ENCODE measurements around the gene MCC.

Gene MCC

DNA sequence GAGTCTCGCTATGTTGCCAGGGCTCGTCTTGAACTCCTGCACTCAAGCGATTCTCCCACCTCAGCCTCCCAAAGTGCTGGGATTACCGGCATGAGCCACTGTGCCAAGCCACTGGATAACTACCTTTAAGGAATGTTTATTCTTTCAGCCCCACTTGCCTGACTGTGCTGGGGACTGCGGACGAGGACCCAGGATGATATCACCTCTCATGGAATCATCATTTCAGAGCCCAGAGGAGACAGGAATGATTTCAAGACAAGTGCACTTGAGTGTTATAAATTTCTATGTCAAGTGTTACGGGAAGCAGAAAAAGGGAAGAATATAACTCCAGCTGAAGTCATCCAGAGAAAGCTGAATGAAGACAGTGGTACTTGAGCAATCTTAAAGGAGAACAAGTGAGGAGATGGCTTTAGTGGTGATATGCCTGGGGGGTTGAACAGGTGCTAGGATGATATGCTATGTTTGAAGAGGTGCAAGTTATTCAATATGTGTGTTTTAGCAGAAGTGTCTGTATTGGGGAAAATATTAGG lies 402.3 kb downstream of the MCC start:
- Histone ChIP-seq H3K9me3 (ENCODE audit: insufficient read depth, low read depth, low read length) (no peaks in the 10 kb centered on the region), H2AK5ac (ENCODE audit: low read length) (no peak overlapping the region), H3K79me2 (ENCODE audit: control insufficient read depth, insufficient read depth, low read length, poor library complexity) (peaks cover 1% of the 10 kb centered on the region), H2BK120ac (ENCODE audit: insufficient read depth, low read length, poor library complexity) (no peak overlapping the region), H3K36me3 (ENCODE audit: control insufficient read depth in 1 of 2, insufficient read depth in 2 of 2, low read length in 2 of 2) (no peaks in the 10 kb centered on the region), H3K23ac (ENCODE audit: low read length) (no peak overlapping the region), H4K91ac (ENCODE audit: low read depth, low read length) (peak overlapping the region; percentile 41), H2BK5ac (ENCODE audit: low read depth, low read length, poor library complexity) (no peak overlapping the region), H3K9ac (ENCODE audit: low read length) (no peak overlapping the region), H4K8ac (ENCODE audit: low read depth, low read length) (no peak overlapping the region), H3K4me3 (ENCODE audit: low read depth, low read length) (no peak overlapping the region), H3K79me1 (ENCODE audit: low read length) (peaks cover 11% of the 10 kb centered on the region), H3K27me3 (ENCODE audit: insufficient read depth, low read length) (no peaks in the 10 kb centered on the region), H3K4me2 (ENCODE audit: low read length) (no peak overlapping the region), H3K4me1 (ENCODE audit: control insufficient read depth in 1 of 2, insufficient read depth in 2 of 2, low read length in 2 of 2) (peaks cover 10 to 28% of the 10 kb centered on the region in 2 experiments), H3K27ac (ENCODE audit: low read depth, low read length) (no peak overlapping the region), H2BK12ac (ENCODE audit: low read length) (peak overlapping the region; percentile 71), H3K18ac (ENCODE audit: low read length) (no peak overlapping the region), H4K12ac (ENCODE audit: low read depth, low read length) (no peak overlapping the region), H3K14ac (ENCODE audit: low read length) (no peak overlapping the region), H2AFZ (ENCODE audit: insufficient read depth, low read length, poor library complexity) (no peak overlapping the region), H3K4ac (ENCODE audit: low read depth, low read length) (no peak overlapping the region)
- no CpG with 5 or more reads among the region's 7 CpGs for WGBS (ENCODE audit: extremely low coverage, insufficient coverage, insufficient read length)
- no peak for DNase-seq

GRCh38 chr5:113085084-113085414 lies 403.2 kb downstream of the MCC start:
- Histone ChIP-seq H3K4ac (ENCODE audit: low read depth, low read length) (no peak overlapping the region), H3K79me2 (ENCODE audit: control insufficient read depth, insufficient read depth, low read length, poor library complexity) (peaks cover 1% of the 10 kb centered on the region), H2AK5ac (ENCODE audit: low read length) (no peak overlapping the region), H2AFZ (ENCODE audit: insufficient read depth, low read length, poor library complexity) (no peak overlapping the region), H4K8ac (ENCODE audit: low read depth, low read length) (no peak overlapping the region), H3K27me3 (ENCODE audit: insufficient read depth, low read length) (no peaks in the 10 kb centered on the region), H3K9me3 (ENCODE audit: insufficient read depth, low read depth, low read length) (no peaks in the 10 kb centered on the region), H2BK5ac (ENCODE audit: low read depth, low read length, poor library complexity) (no peak overlapping the region), H3K9ac (ENCODE audit: low read length) (no peak overlapping the region), H3K27ac (ENCODE audit: low read depth, low read length) (peak overlapping the region; percentile 44), H2BK120ac (ENCODE audit: insufficient read depth, low read length, poor library complexity) (peak overlapping the region; percentile 9), H3K23ac (ENCODE audit: low read length) (no peak overlapping the region), H3K4me2 (ENCODE audit: low read length) (no peak overlapping the region), H2BK12ac (ENCODE audit: low read length) (peak overlapping the region; percentile 5), H4K12ac (ENCODE audit: low read depth, low read length) (no peak overlapping the region), H3K79me1 (ENCODE audit: low read length) (peaks cover 11% of the 10 kb centered on the region), H3K36me3 (ENCODE audit: control insufficient read depth in 1 of 2, insufficient read depth in 2 of 2, low read length in 2 of 2) (no peaks in the 10 kb centered on the region), H3K4me3 (ENCODE audit: low read depth, low read length) (no peak overlapping the region), H3K4me1 (ENCODE audit: control insufficient read depth in 1 of 2, insufficient read depth in 2 of 2, low read length in 2 of 2) (peaks cover 10 to 27% of the 10 kb centered on the region in 2 experiments), H3K18ac (ENCODE audit: low read length) (no peak overlapping the region), H4K91ac (ENCODE audit: low read depth, low read length) (peak overlapping the region; percentile 4), H3K14ac (ENCODE audit: low read length) (no peak overlapping the region)
- no peak for DNase-seq
- no CpG with 5 or more reads among the region's 8 CpGs for WGBS (ENCODE audit: extremely low coverage, insufficient coverage, insufficient read length)

DNA sequence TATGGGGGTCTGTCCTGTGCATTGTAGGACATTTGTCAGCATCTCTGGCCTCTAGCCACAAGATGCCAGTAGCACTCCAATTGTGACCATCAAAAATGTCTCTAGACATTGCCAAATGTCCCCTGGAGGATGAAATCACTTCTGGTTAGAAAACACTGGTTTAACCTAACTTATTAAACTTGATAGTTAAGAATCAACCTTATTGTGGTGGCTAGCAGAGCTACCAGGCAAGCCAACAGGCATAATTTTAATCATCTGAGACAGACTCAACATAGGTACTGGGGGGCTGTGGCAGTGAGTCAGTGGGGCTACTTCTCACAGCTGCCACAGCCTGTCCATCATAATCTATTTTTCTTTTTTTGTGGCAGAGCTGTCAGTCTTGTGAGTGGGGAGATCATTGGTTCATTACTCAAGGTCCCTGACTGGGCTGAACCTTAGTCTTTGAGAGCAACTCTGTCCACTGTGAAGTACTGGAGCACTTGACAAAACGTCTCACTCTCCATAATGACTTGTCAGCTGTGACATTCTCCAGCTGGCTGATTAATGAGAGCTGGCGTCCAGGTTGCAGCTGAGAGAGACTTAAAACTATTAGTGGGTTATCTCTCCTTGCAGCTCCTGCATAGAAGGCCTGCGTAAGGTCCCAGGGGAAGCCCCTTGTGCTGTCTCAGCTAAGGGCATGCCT lies 403.7 kb downstream of the MCC start:
- Histone ChIP-seq H3K4me3 (ENCODE audit: low read depth, low read length) (no peak overlapping the region), H3K4me1 (ENCODE audit: control insufficient read depth in 1 of 2, insufficient read depth in 2 of 2, low read length in 2 of 2) (peaks cover 10 to 25% of the 10 kb centered on the region in 2 experiments), H4K91ac (ENCODE audit: low read depth, low read length) (peak overlapping the region; percentile 63), H3K9me3 (ENCODE audit: insufficient read depth, low read depth, low read length) (no peaks in the 10 kb centered on the region), H2BK120ac (ENCODE audit: insufficient read depth, low read length, poor library complexity) (peak overlapping the region; percentile 30), H3K9ac (ENCODE audit: low read length) (no peak overlapping the region), H3K36me3 (ENCODE audit: control insufficient read depth in 1 of 2, insufficient read depth in 2 of 2, low read length in 2 of 2) (no peaks in the 10 kb centered on the region), H3K23ac (ENCODE audit: low read length) (no peak overlapping the region), H3K27me3 (ENCODE audit: insufficient read depth, low read length) (no peaks in the 10 kb centered on the region), H4K12ac (ENCODE audit: low read depth, low read length) (no peak overlapping the region), H3K18ac (ENCODE audit: low read length) (no peak overlapping the region), H3K79me1 (ENCODE audit: low read length) (peaks cover 11% of the 10 kb centered on the region), H2BK12ac (ENCODE audit: low read length) (peak overlapping the region; percentile 47), H2BK5ac (ENCODE audit: low read depth, low read length, poor library complexity) (no peak overlapping the region), H3K4me2 (ENCODE audit: low read length) (no peak overlapping the region), H3K14ac (ENCODE audit: low read length) (no peak overlapping the region), H2AK5ac (ENCODE audit: low read length) (no peak overlapping the region), H3K4ac (ENCODE audit: low read depth, low read length) (no peak overlapping the region), H2AFZ (ENCODE audit: insufficient read depth, low read length, poor library complexity) (no peak overlapping the region), H3K79me2 (ENCODE audit: control insufficient read depth, insufficient read depth, low read length, poor library complexity) (peaks cover 1% of the 10 kb centered on the region), H3K27ac (ENCODE audit: low read depth, low read length) (peak overlapping the region; percentile 48), H4K8ac (ENCODE audit: low read depth, low read length) (no peak overlapping the region)
- no peak for DNase-seq
- no CpG with 5 or more reads among the region's 3 CpGs for WGBS (ENCODE audit: extremely low coverage, insufficient coverage, insufficient read length)

DNA sequence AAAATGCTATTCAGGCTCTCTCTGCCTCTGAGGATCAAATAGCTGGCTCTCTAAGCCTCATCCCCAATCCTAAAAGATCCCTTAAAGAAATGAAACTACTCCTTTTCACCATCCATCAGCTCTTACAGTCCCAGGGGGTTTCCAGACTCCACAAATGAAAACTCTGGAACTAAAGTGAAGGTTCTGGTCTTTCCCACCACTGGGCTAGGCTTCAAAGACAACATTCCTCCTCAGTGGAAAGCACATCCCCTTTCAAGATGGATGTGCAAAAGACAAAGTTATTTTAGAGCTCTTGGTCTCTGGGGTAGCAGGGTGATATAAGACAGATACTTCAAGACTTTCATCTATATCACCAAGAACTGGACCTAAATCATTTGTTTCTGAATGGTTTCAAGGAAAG lies 404.8 kb downstream of the MCC start:
- no peak overlapping the region for H4K91ac ChIP-seq (ENCODE audit: low read depth, low read length)
- H3K4ac ChIP-seq (ENCODE audit: low read depth, low read length): no peak overlapping the region
- peaks cover 11% of the 10 kb centered on the region for H3K79me1 ChIP-seq (ENCODE audit: low read length)
- no peaks in the 10 kb centered on the region for H3K36me3 ChIP-seq (ENCODE audit: control insufficient read depth in 1 of 2, insufficient read depth in 2 of 2, low read length in 2 of 2)
- no peak overlapping the region for H3K9ac ChIP-seq (ENCODE audit: low read length)
- H2BK12ac ChIP-seq (ENCODE audit: low read length): no peak overlapping the region
- H2AK5ac ChIP-seq (ENCODE audit: low read length): no peak overlapping the region
- H3K9me3 ChIP-seq (ENCODE audit: insufficient read depth, low read depth, low read length): no peaks in the 10 kb centered on the region
- H3K27me3 ChIP-seq (ENCODE audit: insufficient read depth, low read length): no peaks in the 10 kb centered on the region
- peaks cover 10 to 25% of the 10 kb centered on the region in 2 experiments for H3K4me1 ChIP-seq (ENCODE audit: control insufficient read depth in 1 of 2, insufficient read depth in 2 of 2, low read length in 2 of 2)
- H2AFZ ChIP-seq (ENCODE audit: insufficient read depth, low read length, poor library complexity): no peak overlapping the region
- no peak overlapping the region for H3K4me3 ChIP-seq (ENCODE audit: low read depth, low read length)
- no peak overlapping the region for H4K12ac ChIP-seq (ENCODE audit: low read depth, low read length)
- no peak overlapping the region for H3K4me2 ChIP-seq (ENCODE audit: low read length)
- H4K8ac ChIP-seq (ENCODE audit: low read depth, low read length): no peak overlapping the region
- H3K18ac ChIP-seq (ENCODE audit: low read length): no peak overlapping the region
- peaks cover 1% of the 10 kb centered on the region for H3K79me2 ChIP-seq (ENCODE audit: control insufficient read depth, insufficient read depth, low read length, poor library complexity)
- no peak overlapping the region for H2BK5ac ChIP-seq (ENCODE audit: low read depth, low read length, poor library complexity)
- DNase-seq: no peak
- H3K23ac ChIP-seq (ENCODE audit: low read length): no peak overlapping the region
- no peak overlapping the region for H2BK120ac ChIP-seq (ENCODE audit: insufficient read depth, low read length, poor library complexity)
- no peak overlapping the region for H3K14ac ChIP-seq (ENCODE audit: low read length)
- H3K27ac ChIP-seq (ENCODE audit: low read depth, low read length): no peak overlapping the region
